ENCODE data around the gene HCRT. TPM values are rescaled to one million over a fixed set of nuclear protein-coding genes. Genes with fewer than 3 reads are reported as not detected.

HCRT gene
- total and polyA plus RNA-seq, 2 of the 8 experiments (the other 6 are each of a cell fraction or from before 2014, with no cell fraction given), result not detected

GRCh38 chr17:42177684-42178083 is 7.6 kb downstream of the HCRT start:
- H4K8ac ChIP-seq (ENCODE audit: extremely low read depth, insufficient read depth, low read length), result no peak overlapping the region
- H3K79me1 ChIP-seq (ENCODE audit: low read depth, low read length), result no peaks in the 10 kb centered on the region
- ChIA-PET POLR2A (ENCODE audit: partially characterized antibody) (interaction anchor here (0.7 kb wide), 1 partner anchor 245 kb away, joined by 3 read pairs; no protein-coding TSS in a partner anchor), CTCF (ENCODE audit: partially characterized antibody) (interaction anchor here (2.0 to 4.9 kb wide), 3 partner anchors 15 to 59 kb away, joined by 7 to 34 read pairs (median 27); partner anchors contain the start of gene KAT2A)
- no peak overlapping the region for H3K56ac ChIP-seq (replicated peaks; ENCODE audit: insufficient read length, low read depth, low read length)
- no peak overlapping the region for H3K9ac ChIP-seq (replicated peaks in 1 of 4; ENCODE audit: extremely low read depth in 1 of 4, low read depth in 3 of 4, low read length in 3 of 4)
- no peak overlapping the region for H2BK120ac ChIP-seq (replicated peaks; ENCODE audit: low read depth, low read length)
- no peak overlapping the region for H3K4me3 ChIP-seq (ENCODE audit: extremely low read depth in 1 of 4, insufficient read depth in 2 of 4, low read depth in 3 of 4, low read length in 4 of 4)
- peaks cover 9% of the 10 kb centered on the region; the same call in 1 of the 2 replicates for H3K23me2 ChIP-seq (ENCODE audit: low read depth, low read length)
- FAIRE-seq (no peak), DNase-seq (ENCODE audit: low read depth in 1 of 2, low spot score in 2 of 2) (no peak)
- no peak overlapping the region for H3K27ac ChIP-seq (ENCODE audit: low read depth, low read length)
- H2AK5ac ChIP-seq (ENCODE audit: low read depth, low read length), result no peak overlapping the region
- no peak overlapping the region for H4K5ac ChIP-seq (ENCODE audit: insufficient read length, low read depth, low read length)
- H3K18ac ChIP-seq (ENCODE audit: extremely low read depth, low read length), result no peak overlapping the region
- no peaks in the 10 kb centered on the region for H3K9me3 ChIP-seq (ENCODE audit: insufficient read depth in 2 of 2, low read depth in 1 of 2, low read length in 1 of 2)
- no peak overlapping the region for H2AFZ ChIP-seq (ENCODE audit: low read length)
- H3K79me2 ChIP-seq (ENCODE audit: control insufficient read depth in 1 of 2, insufficient read depth in 2 of 2, low read length in 2 of 2), result no peaks in the 10 kb centered on the region
- no peak overlapping the region for H2BK12ac ChIP-seq (ENCODE audit: low read depth, low read length)
- no peak overlapping the region for H4K91ac ChIP-seq (replicated peaks; ENCODE audit: insufficient read length, low read length)
- no peak overlapping the region for H3K23ac ChIP-seq (ENCODE audit: insufficient read length)
- peaks cover 0 to 1% of the 10 kb centered on the region in 2 experiments for H4K20me1 ChIP-seq (replicated peaks in 1 of 2; ENCODE audit: control insufficient read depth in 1 of 2, insufficient read depth in 2 of 2, low read length in 2 of 2)
- no peak overlapping the region for H3K4me2 ChIP-seq (ENCODE audit: insufficient read depth in 1 of 2, low read depth in 2 of 2, low read length in 2 of 2)
- H3K4ac ChIP-seq (replicated peaks; ENCODE audit: insufficient read length, low read depth, low read length), result no peak overlapping the region
- no peaks in the 10 kb centered on the region for H3K36me3 ChIP-seq (ENCODE audit: control insufficient read depth in 2 of 4, insufficient read depth in 4 of 4, low read length in 3 of 4)
- WGBS, 2 experiments (ENCODE audit: extremely low coverage in 1 of 2, insufficient coverage in 1 of 2, insufficient read length in 1 of 2, insufficient replicate concordance in 2 of 2, low coverage in 1 of 2, low lambda C conversion rate in 2 of 2, missing lambda C conversion rate in 1 of 2), result 85% methylated on average over 2 of the region's 2 CpGs; no CpG with 5 or more reads in 1 of the 2 experiments
- H3K4me1 ChIP-seq (replicated peaks in 1 of 4; ENCODE audit: control insufficient read depth in 3 of 4, insufficient read depth in 4 of 4, low read length in 3 of 4), result peaks cover 0 to 10% (median 5%) of the 10 kb centered on the region in 4 experiments; a peak in 5 of 7 replicates
- H3K27me3 ChIP-seq (replicated peaks in 1 of 4; ENCODE audit: control insufficient read depth in 3 of 4, extremely low read depth in 1 of 4, insufficient read depth in 3 of 4, low read length in 3 of 4), result peaks cover 7 to 28% (median 19%) of the 10 kb centered on the region in 4 experiments
- no peak overlapping the region for H2BK5ac ChIP-seq (ENCODE audit: low read depth, low read length)
- H3K14ac ChIP-seq (ENCODE audit: insufficient read length), result no peak overlapping the region
- no peak overlapping the region for H2BK20ac ChIP-seq (ENCODE audit: low read length)
- no peak overlapping the region for H2BK15ac ChIP-seq (ENCODE audit: low read length)
- no peak for TF ChIP-seq CHD2 (IDR thresholded peaks at IDR 0.05; ENCODE audit: low read length)
- TF ChIP-seq TAF7 (optimal IDR thresholded peaks at IDR 0.05; ENCODE audit: borderline replicate concordance, low read depth, low read length), result no peak
- TF ChIP-seq USF2 (IDR thresholded peaks at IDR 0.05; ENCODE audit: low read length), result no peak
- TF ChIP-seq BRCA1 (IDR thresholded peaks at IDR 0.05; ENCODE audit: low read depth, low read length), result no peak
- no peak for TF ChIP-seq EP300 (IDR thresholded peaks at IDR 0.05; ENCODE audit: borderline replicate concordance in 1 of 2, low read depth in 2 of 2, low read length in 2 of 2)
- TF ChIP-seq HDAC2 (IDR thresholded peaks at IDR 0.05; ENCODE audit: borderline replicate concordance in 1 of 2, low read depth in 2 of 2, low read length in 2 of 2), result no peak
- no peak for TF ChIP-seq E2F6 (IDR thresholded peaks at IDR 0.05)
- no peak for TF ChIP-seq SAP30 (IDR thresholded peaks at IDR 0.05; ENCODE audit: insufficient read depth, insufficient replicate concordance, low read length)
- TF ChIP-seq ASH2L (IDR thresholded peaks at IDR 0.05; ENCODE audit: low read length), result no peak
- no peak for TF ChIP-seq SP2 (IDR thresholded peaks at IDR 0.05; ENCODE audit: low read length)
- no peak for TF ChIP-seq CTBP2 (IDR thresholded peaks at IDR 0.05; ENCODE audit: borderline replicate concordance, insufficient read depth, insufficient read length, low read length)

All from H1 (cell line).